Epithelial cell of prostate (primary cell): ENCODE data around the gene FNBP1.
"Not testable (repeated sequence)": the region's sequence is repeated elsewhere in the genome, so short reads cannot be mapped to it uniquely, and the experiment has no call there.

Source experiments
- DNase-seq: peaks from one replicate; pipeline ENCODE4 v3.0.0-alpha.2; 2011; ENCODE audit warnings: low read depth, low spot score
- H3K27ac ChIP-seq: fragments of 450-650 bp; 2 replicates; pipeline ENCODE4 v1.5.1; 2017; ENCODE audit warnings: mild to moderate bottlenecking

FNBP1 gene

GRCh38 chr9:129968690-129969485 lies 74.1 kb downstream of the FNBP1 start:
- no peak overlapping the region for H3K27ac ChIP-seq
- peak; percentile 12 for DNase-seq

DNA sequence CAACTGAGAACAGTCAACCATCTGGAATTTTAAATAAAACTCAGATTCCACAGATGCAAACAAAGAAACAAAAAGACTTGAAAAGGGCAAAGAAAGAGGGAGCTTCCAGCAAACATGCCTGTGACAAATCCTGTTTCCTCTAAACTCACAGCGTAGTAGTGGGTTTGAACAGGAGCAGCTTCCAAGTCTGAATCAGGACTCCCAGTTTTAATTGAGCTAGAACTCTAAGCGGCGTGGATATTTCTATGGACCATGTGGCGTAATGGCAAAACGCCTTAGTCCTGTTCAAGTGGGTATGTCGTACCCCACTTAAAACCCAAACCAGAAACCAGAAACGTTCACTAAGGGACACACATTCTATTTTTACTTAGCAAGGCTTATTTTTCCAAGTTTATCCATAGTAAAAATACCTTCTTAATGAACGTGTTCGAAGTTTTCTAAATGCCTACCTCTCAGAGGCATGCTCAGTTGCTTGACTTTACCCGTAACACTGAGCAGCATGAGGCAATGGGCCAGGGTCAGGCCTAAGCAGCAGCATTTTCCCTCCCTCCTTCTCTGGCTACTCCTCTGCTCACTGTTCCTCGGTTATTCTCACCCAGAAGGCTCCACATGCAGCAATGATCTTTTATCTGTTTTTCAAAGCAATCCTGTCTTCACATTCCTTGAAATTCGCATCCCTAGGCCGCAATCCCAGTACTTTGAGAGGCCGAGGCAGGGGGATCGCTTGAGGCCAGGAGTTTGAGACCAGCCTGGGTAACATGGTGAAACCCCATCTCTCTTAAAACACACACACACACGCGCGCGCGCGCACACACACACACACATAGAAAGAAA lies 77.9 kb downstream of the FNBP1 start:
- no peak for DNase-seq
- H3K27ac ChIP-seq: no peak overlapping the region

GRCh38 chr9:129962889-129963703 lies 79.9 kb downstream of the FNBP1 start:
- DNase-seq: no peak
- H3K27ac ChIP-seq: peak overlapping the region; percentile 54

- no peak for DNase-seq
- H3K27ac ChIP-seq: peak overlapping the region; percentile 54
Measured at GRCh38 chr9:129962451-129962864, 80.5 kb downstream of the FNBP1 start.

- H3K27ac ChIP-seq: no peak overlapping the region
Measured at GRCh38 chr9:129958796-129959195, 84.2 kb downstream of the FNBP1 start.

DNA sequence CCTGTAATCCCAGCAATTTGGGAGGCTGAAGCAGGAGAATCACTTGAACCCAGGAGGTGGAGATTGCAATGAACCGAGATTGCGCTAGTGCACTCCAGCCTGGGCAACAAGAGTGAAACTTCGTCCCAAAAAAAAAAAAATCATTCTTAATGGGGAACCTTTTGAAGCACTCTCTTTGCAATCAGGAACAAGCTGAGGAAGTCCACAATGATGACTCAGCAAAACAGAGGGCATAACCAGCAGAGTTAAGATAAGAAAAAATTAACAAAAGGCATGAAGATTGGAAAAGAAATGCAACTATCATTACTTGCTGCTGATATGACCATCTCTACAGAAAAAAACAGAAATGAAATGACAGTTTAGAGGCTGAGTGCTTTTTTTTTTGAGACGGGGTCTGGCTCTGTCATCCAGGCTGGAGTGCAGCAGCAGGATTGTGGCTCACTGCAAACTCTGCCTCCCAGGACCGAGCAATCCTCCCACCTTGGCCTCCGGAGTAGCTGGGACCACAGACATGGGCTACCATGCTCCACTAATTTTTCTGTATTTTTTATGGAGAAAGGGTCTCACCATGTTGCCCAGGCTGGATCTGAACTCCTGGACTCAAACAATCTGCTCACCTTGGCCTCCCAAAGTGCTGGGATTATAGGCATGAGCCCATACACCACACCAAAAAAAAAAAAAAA lies 88.0 kb downstream of the FNBP1 start:
- no peak overlapping the region for H3K27ac ChIP-seq
- DNase-seq: no peak

More at GRCh38 chr9:129958796-129959195, 84.2 kb downstream of the FNBP1 start:
- DNase-seq: no peak

GRCh38 chr9:129953736-129954135 lies 89.3 kb downstream of the FNBP1 start:
- H3K27ac ChIP-seq: no peak overlapping the region
- DNase-seq: no peak

- H3K27ac ChIP-seq: no peak overlapping the region
- DNase-seq: no peak
Measured at GRCh38 chr9:129952337-129952736, 90.7 kb downstream of the FNBP1 start.

- H3K27ac ChIP-seq: no peak overlapping the region
- DNase-seq: no peak
Measured at GRCh38 chr9:129949821-129950220, 93.2 kb downstream of the FNBP1 start.

GRCh38 chr9:129948626-129949025 lies 94.4 kb downstream of the FNBP1 start:
- H3K27ac ChIP-seq, DNase-seq: not testable (repeated sequence)

GRCh38 chr9:129946246-129946995 lies 96.6 kb downstream of the FNBP1 start:
- no peak overlapping the region for H3K27ac ChIP-seq
- no peak for DNase-seq

DNA sequence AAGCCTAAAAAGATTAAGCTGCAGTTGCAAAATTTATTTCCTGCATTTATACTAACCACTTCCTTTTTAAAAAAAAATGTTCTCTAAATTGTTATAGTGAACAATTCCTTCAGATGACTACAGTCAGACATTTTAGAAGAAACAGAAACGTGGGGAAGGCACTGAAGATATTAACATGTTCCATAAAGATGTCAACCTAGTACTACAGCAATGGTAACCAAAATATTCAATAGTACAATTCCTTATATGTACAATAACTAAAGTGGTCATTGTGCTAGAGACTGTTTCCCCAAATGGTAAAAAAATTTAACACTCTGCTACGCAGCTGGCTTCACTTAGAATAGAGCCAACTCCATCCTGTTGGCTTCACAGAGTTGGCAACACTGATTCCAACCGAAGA lies 97.7 kb downstream of the FNBP1 start:
- DNase-seq: no peak
- H3K27ac ChIP-seq: no peak overlapping the region

DNA sequence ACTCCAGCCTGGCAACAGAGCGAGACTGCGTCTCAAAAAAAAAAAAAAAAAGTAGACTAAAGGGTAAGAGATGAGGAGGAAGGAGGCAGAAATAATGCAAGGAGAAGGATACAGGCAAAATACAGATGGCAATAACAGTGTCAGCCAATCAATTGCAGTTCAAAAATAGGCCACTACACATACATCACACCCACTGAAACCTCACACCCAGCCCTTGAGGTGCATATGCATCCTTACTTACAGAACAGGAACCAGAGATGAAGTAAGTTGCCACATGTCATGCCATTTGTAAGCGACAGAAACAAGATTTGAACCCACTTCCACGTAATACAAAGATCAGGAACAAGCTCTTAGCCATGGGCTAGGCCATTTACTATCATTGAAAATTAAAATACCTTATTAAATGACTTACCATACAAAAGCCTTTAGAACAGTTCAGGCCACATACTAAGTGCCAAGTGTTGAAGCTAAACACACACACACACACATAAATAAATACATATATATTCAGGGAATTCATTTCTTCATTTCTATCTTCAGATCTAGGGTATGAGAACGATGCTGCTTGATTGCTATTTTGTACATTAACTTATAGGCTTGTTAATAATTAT lies 98.4 kb downstream of the FNBP1 start:
- DNase-seq: no peak
- no peak overlapping the region for H3K27ac ChIP-seq

- H3K27ac ChIP-seq: no peak overlapping the region
- DNase-seq: no peak
Measured at GRCh38 chr9:129939431-129939830, 103.6 kb downstream of the FNBP1 start.

GRCh38 chr9:129938291-129938979 lies 104.6 kb downstream of the FNBP1 start:
- H3K27ac ChIP-seq: no peak overlapping the region
- no peak for DNase-seq

DNA sequence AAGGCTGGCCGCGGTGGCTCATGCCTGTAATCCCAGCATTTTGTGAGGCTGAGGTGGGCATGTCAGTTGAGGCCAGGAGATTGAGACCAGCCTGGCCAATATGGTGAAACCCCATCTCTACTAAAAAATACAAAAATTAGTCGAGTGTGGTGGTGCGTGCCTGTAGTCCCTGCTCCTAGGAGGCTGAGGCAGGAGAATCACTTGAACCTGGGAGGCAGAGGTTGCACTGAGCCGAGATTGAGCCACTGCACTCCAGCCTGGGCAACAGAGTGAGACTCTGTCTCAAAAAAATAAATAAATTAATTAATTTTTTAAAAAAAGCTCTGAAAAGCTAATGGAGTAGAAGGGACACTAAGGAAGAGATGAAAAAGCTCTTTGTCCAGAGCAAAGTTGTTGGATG lies 105.1 kb downstream of the FNBP1 start:
- not testable (repeated sequence) for H3K27ac ChIP-seq

GRCh38 chr9:129936222-129936621 lies 106.8 kb downstream of the FNBP1 start:
- no peak overlapping the region for H3K27ac ChIP-seq
- DNase-seq: no peak

More for the DNA sequence above, 105.1 kb downstream of the FNBP1 start:
- not testable (repeated sequence) for DNase-seq

DNA sequence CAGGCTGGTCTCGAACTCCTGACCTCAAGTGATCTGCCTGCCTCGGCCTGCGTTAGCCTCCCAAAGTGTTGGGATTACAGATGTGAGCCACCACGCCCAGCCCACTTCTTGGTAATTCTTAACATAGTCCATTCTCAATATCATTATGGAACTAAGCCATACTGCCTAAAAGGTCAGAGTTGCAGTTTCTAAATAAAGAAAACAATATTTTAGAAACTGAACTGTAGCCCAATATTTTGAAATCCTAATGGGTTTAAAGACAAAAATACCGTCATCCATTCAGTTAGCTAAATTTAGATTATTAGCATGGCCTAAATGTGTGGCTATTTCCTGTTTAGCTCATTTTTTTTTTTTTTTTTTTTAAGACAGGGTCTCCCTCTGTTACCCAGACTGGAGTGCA lies 108.2 kb downstream of the FNBP1 start:
- H3K27ac ChIP-seq: no peak overlapping the region
- no peak for DNase-seq
